ENCODE measurements around the gene TMEM168. TPM values are rescaled to one million over a fixed set of nuclear protein-coding genes. Genes with fewer than 3 reads are reported as not detected.

Gene TMEM168
- total RNA-seq, 2 donors from 2014 or later: 14.9 to 16.5 TPM

- no peaks in the 10 kb centered on the region for H3K4me1 ChIP-seq (ENCODE audit: control insufficient read depth, insufficient read depth, low read length)
- H3K36me3 Mint-ChIP-seq (ENCODE audit: low read depth): peaks cover 7% of the 10 kb centered on the region
- H3K36me3 ChIP-seq (ENCODE audit: control insufficient read depth, insufficient read depth, low read length): peaks cover 8% of the 10 kb centered on the region
- DNase-seq: no peak
- no peak overlapping the region for H3K27ac ChIP-seq (ENCODE audit: low read depth, low read length)
- 94 to 100% methylated on average over 1 to 3 of the region's 3 CpGs for WGBS, 2 experiments (ENCODE audit: insufficient coverage in 1 of 2, insufficient read length in 1 of 2)
- TF ChIP-seq CTCF (conservative IDR thresholded peaks at IDR 0.05): no peak
- no peak overlapping the region for H3K27ac Mint-ChIP-seq
- no peak overlapping the region for H3K4me3 Mint-ChIP-seq
- no peaks in the 10 kb centered on the region for H3K9me3 ChIP-seq (ENCODE audit: control insufficient read depth, low read length)
- H3K4me1 Mint-ChIP-seq: no peaks in the 10 kb centered on the region
- peaks cover 3% of the 10 kb centered on the region for H3K9me3 Mint-ChIP-seq
- no peaks in the 10 kb centered on the region for H3K27me3 Mint-ChIP-seq (ENCODE audit: insufficient read depth)
- H3K27me3 ChIP-seq (ENCODE audit: control insufficient read depth, insufficient read depth, low read length, poor library complexity, severe bottlenecking): no peaks in the 10 kb centered on the region
- no peak overlapping the region for H3K9ac ChIP-seq (ENCODE audit: extremely low read depth, low read length, poor library complexity, severe bottlenecking)
- no peak overlapping the region for H3K4me3 ChIP-seq (ENCODE audit: low read length)
These were observed 29.3 kb upstream of the TMEM168 start for GRCh38 chr7:112819536-112819935.

GRCh38 chr7:112806156-112806555 is 16.0 kb upstream of the TMEM168 start:
- TF ChIP-seq CTCF (conservative IDR thresholded peaks at IDR 0.05): no peak
- no peaks in the 10 kb centered on the region for H3K36me3 Mint-ChIP-seq (ENCODE audit: low read depth)
- no peaks in the 10 kb centered on the region for H3K4me1 ChIP-seq (ENCODE audit: control insufficient read depth, insufficient read depth, low read length)
- no peak overlapping the region for H3K4me3 ChIP-seq (ENCODE audit: low read length)
- H3K9ac ChIP-seq (ENCODE audit: extremely low read depth, low read length, poor library complexity, severe bottlenecking): no peak overlapping the region
- no peaks in the 10 kb centered on the region for H3K27me3 ChIP-seq (ENCODE audit: control insufficient read depth, insufficient read depth, low read length, poor library complexity, severe bottlenecking)
- H3K4me3 Mint-ChIP-seq: no peak overlapping the region
- H3K9me3 Mint-ChIP-seq: no peaks in the 10 kb centered on the region
- no peaks in the 10 kb centered on the region for H3K36me3 ChIP-seq (ENCODE audit: control insufficient read depth, insufficient read depth, low read length)
- WGBS, 2 experiments (ENCODE audit: insufficient coverage in 1 of 2, insufficient read length in 1 of 2): 86 to 95% methylated on average over 3 to 4 of the region's 4 CpGs
- H3K27ac Mint-ChIP-seq: no peak overlapping the region
- no peaks in the 10 kb centered on the region for H3K9me3 ChIP-seq (ENCODE audit: control insufficient read depth, low read length)
- H3K27me3 Mint-ChIP-seq (ENCODE audit: insufficient read depth): no peaks in the 10 kb centered on the region
- no peak for DNase-seq
- H3K4me1 Mint-ChIP-seq: peaks cover 6% of the 10 kb centered on the region
- H3K27ac ChIP-seq (ENCODE audit: low read depth, low read length): no peak overlapping the region

- Mint-ChIP-seq H3K4me3 (no peak overlapping the region), H3K27me3 (ENCODE audit: insufficient read depth) (no peaks in the 10 kb centered on the region), H3K36me3 (ENCODE audit: low read depth) (no peaks in the 10 kb centered on the region), H3K27ac (no peak overlapping the region), H3K9me3 (no peaks in the 10 kb centered on the region), H3K4me1 (no peaks in the 10 kb centered on the region)
- Histone ChIP-seq H3K4me3 (ENCODE audit: low read length) (no peak overlapping the region), H3K9me3 (ENCODE audit: control insufficient read depth, low read length) (no peaks in the 10 kb centered on the region), H3K4me1 (ENCODE audit: control insufficient read depth, insufficient read depth, low read length) (no peaks in the 10 kb centered on the region), H3K9ac (ENCODE audit: extremely low read depth, low read length, poor library complexity, severe bottlenecking) (no peak overlapping the region), H3K27ac (ENCODE audit: low read depth, low read length) (no peak overlapping the region), H3K27me3 (ENCODE audit: control insufficient read depth, insufficient read depth, low read length, poor library complexity, severe bottlenecking) (no peaks in the 10 kb centered on the region), H3K36me3 (ENCODE audit: control insufficient read depth, insufficient read depth, low read length) (no peaks in the 10 kb centered on the region)
- 95 to 100% methylated on average over 3 of the region's 3 CpGs for WGBS, 2 experiments (ENCODE audit: insufficient coverage in 1 of 2, insufficient read length in 1 of 2)
- TF ChIP-seq CTCF (conservative IDR thresholded peaks at IDR 0.05): no peak
- DNase-seq: no peak
These were observed 12.2 kb upstream of the TMEM168 start for GRCh38 chr7:112802406-112802805.
